CMK (cell line): ENCODE results near the gene SSBP1.
"Not testable (repeated sequence)": the region's sequence is repeated elsewhere in the genome, so short reads cannot be mapped to it uniquely, and the experiment has no call there.

Experiments used
- DNase-seq: peaks from one replicate; pipeline ENCODE4 v3.0.0-alpha.2; 2010; ENCODE audit warnings: low read depth

The SSBP1 gene

DNA sequence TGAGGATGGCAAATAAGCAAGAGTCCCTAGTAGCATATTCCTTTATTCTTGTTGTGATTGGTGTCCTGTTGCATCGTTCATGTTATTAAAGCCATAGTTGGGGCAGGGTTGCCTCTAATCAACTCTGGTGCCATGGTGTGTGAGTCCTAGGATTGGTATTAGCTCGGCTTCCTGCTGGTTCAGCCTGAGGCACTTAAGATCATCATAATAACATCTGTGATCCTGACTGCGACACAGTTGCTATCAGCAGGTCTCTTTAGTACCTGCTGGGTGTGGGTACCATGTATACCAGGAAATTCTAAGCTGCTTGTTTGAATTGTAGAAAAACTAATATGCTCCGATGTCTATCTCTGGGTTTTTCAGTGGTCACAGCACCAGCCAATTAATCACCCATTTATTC, 28.4 kb upstream of the SSBP1 start:
- no peak for DNase-seq

DNA sequence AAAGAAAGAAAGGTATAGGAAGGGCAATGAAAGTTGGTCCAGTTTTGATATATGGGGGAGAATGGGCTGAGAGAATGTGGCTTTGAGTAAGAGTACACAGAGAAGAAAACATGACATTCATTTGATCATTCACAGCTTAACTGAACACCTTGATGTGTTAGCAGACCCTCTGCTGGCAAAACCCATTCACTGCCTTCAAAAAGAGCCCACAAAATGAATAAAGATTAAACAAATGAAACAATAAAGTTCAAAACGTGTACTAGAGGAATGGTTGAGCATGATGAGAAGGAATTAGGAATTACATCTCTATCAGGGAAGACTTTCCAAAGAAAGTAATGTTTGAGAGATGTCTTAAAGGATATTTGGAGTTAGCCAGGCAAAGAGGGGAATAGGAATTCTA, 27.9 kb upstream of the SSBP1 start:
- DNase-seq, result no peak

DNA sequence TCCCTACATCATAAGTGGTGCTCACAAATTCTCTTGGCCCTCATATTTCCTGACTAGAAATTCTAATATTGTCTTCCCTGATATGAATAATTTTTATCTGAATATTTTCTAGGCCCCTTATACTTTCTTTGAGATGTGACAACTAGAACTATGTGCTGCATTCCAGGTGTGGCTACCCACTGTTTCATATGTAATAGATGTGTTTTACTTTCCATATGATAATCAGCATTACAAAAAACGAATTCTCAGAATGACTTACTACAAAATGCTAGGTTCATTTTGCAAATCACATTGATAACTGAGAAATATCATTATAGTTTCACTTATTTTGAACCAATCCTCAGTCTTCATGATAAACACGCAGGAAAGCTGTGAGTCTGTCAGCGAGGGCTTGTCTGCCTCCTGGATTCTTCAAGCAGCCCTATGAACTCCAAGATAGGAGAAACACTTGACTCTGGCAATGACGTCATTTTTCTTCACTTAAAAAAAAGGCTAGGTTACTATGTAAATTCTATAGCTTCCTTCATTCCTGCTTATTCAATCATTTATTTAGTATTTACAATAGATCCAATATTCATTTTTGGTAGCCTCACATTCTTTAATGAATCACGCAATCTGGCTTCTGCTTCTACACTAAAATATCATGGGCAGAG, 25.4 kb upstream of the SSBP1 start:
- DNase-seq, result no peak

DNA sequence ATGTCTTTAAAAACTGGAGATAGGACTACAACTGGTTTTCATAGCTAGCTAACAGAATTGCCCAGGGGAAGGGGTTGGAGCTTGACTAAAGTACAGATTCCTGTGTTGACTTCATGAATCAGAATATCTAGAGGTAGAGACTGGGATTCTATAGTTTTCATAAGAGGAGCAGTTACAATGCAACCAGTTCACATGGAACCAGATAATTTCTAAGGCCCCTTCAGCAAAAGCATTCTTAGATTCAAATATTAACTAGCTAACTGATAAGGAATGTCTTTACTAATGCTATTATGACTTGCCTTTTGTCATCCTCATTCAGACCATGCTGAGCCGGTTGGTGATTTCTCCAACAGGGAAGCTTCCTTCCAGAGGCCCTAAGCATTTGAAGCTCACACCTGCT, 24.3 kb upstream of the SSBP1 start:
- DNase-seq, result no peak

DNA sequence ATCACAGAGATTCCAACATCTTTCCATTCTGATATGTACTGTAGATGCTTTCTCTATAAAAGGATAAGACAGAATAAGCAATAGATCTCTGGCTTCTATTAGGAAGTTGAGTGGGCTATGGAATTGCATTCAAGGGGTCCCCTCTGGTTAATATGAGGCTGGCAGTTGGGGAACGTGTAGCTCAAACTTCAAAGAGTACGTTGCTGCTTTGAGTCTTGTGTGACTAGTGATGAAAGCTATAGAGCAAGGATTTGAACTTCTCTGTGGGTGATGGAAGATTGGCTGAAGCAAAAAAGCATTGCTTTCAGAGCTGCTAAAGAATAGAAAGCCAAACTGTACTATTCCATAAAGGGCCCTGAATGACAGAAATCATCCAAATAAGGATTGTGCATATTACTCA, 23.6 kb upstream of the SSBP1 start:
- DNase-seq, result no peak

DNA sequence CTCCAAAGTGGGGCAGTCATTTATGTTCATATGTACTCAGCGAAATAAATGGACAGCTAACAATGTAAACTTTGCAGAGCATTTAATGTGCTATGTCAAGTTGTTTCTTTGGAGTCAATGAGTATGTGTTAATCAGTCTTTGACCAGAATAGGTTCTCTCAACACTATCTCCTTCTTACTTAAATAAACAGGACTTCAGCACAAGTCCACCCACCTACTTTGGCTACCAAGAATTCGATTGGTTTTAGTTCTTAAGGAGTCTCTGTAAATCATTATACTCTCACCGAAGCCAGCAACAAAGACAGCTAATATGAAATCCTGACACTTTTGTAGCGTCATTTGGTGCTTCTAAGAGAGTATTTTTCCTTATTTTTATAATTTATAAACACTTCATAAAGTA, 23.1 kb upstream of the SSBP1 start:
- DNase-seq, result no peak

DNA sequence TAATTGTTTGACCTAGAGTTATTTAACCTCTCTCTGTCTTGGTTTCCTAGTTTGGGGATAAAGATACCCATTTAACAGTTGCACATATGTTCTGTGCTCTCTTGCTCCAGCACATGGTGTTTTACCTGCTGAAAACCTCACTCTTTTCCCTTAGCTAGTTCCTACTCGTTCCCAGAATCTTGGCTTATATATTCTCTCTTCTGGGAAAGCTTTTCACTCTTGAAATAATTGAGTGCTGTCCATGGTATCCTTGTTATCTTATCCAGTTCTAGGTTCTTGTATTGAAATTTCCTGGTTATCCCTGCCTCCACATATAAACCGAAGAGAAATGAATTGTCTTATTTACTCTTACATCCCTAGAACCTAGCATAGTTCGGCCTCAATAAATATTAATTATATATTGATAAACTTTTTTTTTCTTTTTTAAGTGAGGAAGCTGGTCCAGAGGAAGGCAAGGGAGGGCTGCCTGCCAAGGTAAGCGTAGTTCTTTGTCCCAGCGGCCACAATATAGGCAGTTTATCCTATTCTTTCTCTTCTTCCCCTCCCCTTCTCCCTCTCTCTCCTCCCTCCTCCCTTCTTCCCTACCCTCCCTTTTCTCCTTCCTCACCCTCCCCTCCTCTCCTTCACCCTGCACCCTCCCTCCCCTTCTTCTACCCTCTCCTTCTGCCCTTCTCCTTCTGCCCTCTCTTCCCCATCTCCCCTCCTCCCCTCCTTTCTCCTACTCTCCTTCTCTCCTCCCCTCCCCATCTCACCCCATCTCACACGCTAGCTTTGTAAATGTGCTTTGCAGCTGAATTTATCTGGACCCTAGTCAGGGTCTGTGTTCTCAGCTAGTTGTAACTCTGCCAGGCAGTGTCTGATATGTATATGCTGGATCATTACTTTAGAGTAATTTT, 22.1 kb upstream of the SSBP1 start:
- no peak for DNase-seq

DNA sequence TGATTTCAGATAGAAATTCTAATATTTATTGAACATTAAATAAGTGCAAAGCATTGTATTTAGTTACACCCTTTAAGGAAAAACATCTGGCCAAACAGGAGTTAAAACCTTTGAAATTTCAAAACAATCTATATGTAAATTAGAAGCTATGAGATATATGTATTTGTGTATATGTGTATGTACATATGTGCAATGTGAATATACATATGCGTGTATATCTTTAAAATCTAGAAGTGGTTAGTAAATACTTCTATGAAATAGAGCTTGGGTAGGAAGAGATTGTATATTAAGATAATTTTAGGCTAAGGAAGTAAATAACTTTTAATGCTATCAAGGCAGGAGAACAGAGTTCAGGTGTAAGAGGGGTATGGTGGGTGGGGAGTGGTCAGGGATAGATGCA, 20.7 kb upstream of the SSBP1 start:
- no peak for DNase-seq

DNA sequence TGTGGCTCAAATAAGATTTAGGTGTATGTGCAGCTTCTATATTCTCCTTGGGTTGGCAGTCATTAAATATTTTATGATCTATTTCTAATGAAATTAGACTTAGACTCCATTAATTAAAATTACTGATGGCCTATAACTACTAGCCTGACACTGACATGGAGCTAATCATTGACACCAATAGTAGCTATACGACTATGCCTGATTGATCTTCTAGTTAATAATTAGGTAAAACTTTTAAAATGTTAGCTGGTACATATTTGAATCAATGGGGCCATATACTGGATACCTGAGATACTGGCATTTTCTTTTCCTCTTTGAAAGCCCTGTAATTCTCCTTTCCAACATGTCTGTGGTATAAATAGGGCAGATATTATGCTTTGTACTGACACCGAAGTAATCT, 15.6 kb upstream of the SSBP1 start:
- DNase-seq, result no peak

DNA sequence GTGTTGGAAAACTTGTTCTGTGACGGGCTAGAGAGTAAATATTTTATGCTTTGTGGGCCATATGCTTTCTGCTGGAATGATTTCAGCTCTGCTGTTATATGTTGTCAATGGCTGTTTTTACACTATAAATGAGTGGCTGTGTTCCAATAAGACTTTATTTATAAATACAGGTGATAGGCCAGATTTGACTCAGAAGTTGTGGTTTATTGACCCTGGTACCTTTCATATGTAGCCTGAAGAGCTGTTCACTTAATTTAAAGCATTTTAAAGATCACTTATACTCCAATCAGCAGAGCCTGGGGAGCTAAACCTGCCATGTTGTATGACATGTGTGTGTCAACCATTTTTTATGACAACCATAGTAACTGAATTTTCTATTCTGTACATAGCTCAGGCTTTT, 9.1 kb upstream of the SSBP1 start:
- no peak for DNase-seq

DNA sequence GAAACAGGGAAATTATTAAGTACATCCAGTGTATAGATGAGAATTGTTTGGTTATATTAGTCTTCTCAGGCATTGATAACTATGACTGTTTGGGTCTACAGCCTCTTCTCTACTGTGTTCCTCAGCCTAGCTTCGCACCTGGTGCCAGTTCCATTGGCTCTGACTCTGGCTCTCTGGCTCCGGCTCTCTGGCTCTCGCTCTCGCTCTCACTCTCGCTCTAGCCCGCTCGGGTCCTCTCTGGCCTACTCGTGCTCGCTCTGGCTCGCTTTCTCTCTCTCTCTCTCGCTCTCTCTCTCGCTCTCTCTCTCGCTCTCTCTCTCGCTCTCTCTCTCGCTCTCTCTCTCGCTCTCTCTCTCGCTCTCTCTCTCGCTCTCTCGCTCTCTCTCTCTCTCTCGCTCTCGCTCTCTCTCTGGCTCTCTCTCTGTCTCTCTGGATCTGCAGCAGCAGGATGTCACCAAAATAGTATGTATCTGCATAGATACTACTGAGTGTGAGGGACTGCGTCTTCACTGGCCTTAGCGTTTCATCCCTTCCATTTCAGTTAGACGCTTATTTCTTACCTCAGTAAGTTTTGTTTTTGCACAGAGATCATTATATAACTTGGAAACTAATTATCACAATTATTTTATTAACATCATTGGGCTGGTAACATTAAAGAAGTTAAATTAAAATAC, 6.5 kb upstream of the SSBP1 start:
- DNase-seq, result no peak

DNA sequence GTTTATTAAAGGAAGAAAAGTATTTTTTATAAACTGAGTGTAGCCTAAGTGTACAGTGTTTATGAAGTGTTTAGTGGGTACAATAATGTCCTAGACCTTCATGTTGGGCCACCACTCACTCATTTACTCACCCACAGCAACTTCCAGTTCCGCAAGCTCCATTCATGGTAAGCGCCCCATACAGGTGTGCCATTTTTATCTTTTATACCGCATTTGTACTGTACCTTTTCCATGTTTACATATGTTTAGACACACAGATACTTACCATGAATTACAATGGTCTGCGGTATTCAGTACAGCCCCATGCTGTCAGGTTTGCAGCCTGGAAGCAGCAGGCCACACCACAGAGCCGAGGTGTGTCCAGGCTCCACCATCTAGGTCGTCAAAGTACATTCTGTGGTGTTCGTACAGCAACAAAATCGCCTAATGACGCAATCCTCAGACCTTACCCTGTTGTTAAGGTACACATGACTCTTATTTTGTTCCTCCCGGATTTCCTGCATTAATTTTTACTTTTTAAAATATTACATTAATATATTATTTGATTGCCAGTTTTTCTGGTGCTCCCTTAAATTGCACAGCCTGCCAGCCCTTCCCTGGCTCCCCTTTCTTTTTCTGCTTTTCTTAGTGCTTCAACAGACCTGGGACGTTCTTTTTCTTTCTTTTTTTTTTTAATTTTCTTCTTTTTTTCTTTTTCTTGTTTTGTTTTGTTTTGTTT, 881 bp upstream of the SSBP1 start:
- DNase-seq, result no peak

DNA sequence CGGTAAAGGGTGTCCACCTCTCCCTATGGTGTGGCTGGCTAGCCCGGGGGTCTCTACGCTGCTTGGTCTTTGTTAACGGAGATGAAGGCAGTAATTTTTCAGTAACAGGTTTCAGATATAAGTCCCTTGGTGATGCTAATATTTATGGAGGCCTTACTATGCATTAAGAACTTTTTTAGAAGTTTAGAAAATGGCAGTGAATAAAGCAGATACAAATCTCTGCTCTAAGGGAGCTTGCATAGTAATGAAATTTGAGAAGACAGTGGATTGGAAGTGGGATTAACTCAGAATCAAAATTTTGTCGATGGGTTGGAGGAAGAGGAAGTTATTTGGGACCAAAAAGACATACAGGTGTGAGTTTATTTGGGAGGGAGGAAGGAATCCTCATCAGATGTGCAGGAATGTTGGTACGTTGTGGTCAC, 445 bp downstream of the SSBP1 start:
- DNase-seq, result no peak

DNA sequence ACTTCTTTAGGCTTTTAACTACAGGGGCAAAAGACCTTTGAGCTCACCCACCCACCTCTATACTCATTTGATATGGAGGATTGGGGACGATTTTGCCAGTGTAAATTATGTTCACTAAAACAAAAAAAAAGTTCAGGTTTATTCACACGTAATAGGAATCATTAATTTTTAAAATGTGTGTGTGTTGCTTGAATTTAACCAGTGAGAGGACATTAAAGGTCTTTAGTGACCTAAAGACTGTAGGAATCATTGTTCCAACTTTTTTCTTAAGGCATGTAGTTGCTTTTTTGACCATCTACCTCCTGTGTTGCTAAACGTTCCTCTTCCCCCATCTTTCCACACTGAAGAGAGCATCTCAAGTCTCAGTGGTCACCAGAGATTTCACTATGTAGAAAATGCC, 1.1 kb downstream of the SSBP1 start:
- DNase-seq, result no peak

DNA sequence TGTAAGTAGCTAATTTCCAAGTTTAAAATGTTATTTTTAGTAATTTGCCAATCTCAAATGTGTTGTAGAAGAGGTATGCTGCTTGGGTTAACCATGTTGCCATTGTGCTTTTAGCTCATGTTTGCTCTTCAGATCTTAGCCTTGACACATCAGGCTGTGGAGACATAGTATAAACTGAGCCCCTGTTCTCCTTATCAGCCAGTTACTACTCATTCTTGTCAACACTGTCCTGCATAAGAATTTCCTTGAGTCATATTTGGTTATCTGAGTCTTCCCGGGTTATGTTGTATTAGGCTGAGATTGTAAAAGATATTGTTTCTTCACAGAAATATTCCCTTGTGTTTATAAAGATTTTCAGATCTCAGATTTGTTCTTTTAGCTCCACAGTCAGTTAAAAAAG, 4.1 kb downstream of the SSBP1 start:
- DNase-seq, result no peak

DNA sequence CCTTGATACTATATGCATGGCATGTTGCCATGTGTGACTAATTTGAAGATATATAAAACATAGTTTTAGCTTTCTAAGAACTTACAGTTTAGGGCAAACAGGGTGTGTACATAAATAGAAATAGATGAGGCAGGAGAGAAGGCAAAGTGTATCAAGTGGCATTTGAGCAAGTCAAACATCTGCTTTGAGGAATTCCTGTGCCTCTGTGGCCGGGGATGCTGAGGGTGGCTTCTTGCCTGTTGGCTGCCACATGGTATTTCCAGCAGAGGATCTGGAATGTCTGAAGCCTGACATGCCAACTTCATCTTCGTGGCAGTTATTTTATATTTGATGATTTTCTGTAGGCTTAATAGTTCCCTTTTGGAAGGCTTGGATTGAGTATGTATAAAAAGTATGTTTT, 6.0 kb downstream of the SSBP1 start:
- no peak for DNase-seq

DNA sequence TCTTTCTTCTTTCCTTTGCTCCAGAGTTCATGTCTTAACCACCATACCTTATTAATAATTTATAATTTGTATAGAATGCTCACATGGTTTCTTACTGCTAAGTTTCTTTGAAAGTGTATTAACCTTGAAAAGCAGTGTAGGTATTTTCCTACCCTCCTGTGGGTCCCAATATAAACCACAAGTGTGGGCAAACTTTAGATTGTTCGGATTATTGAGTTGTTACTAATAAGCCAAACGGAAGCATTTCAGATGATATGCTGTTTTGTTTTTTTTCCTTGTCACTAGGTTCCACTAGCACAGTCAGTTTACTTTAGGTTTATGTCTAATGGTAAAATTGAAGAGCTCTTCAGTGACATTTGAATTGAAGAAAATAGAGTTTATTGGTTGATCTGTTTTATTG, 10.2 kb downstream of the SSBP1 start:
- DNase-seq, result no peak

DNA sequence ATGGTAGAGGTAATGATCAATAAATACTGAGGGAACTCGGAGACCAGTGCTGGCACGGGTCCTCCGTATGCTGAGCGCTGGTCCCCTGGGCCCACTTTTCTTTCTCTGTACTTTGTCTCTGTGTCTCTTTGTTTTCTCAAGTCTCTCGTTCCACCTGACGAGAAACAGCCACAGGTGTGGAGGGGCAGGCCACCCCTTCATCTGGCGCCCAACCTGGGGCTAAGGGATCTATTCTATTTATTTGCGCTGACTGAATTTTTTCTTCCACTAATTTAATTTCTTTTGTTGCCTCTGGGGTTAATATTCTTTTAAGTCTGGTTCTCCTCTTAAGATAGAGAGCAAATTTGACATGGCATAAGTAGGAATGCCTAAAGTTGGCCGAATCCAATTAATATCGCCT, 13.7 kb downstream of the SSBP1 start:
- DNase-seq, result not testable (repeated sequence)

DNA sequence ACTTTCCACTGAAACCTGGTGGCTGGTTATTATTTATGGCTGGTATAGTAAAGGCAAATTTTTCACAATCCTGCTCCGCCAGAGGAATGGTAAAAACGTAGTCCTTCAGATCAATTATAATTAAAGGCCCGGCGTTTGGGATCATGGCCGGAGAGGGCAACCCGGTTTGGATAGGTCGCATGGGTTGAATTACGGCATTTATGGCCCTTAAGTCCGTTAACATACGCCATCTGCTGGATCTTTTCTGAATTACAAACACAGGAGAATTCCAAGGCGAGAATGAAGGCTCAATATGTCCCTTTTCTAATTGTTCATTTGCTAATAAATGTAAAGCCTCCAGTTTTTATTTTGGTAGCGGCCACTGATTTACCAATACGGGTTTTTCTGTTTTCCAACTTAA, 14.5 kb downstream of the SSBP1 start:
- DNase-seq, result no peak

DNA sequence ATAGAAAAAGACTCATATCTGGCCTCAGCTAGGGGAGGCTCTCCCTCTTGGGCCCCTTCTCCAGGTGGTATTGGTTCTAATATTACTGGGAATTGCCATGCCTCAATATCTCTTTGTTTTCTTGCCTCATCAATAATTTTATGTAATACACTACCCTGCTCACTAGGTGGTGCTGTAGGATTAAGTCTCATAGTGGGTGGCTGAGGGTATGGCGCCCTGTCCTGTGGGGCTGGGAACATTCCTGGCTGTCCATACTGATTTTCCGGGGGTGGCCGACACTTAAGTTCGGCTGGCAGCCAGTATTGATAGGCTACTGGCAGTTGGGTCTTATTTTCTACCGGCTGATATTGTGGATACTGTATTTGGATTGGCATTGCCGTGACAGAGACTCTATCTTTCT, 16.8 kb downstream of the SSBP1 start:
- DNase-seq, result no peak

DNA sequence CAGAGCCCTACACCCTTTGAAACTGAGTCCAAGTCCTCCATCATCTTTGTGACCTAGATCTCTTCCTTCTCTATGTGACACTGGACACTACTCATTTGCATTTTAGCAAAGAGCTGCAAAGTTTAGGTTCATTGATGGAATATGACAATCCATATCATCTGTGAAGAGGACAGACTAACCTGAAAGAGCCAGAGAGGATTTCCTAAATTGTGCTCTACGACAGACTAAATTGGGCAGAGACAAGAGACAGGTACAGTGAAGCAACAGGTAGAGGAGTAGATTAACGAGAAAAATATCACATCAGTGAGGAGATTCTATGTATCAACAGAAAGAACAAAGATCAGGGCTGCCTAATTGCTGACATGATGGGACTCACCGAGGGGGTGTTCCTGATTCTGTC, 25.6 kb downstream of the SSBP1 start, which contains the start of gene TAS2R3:
Gene TAS2R3, plus strand, starts transcription at position 301 of the 400 bp plus-strand sequence. Its CDS starts 62 bp downstream, at position 363.
- DNase-seq, result no peak

DNA sequence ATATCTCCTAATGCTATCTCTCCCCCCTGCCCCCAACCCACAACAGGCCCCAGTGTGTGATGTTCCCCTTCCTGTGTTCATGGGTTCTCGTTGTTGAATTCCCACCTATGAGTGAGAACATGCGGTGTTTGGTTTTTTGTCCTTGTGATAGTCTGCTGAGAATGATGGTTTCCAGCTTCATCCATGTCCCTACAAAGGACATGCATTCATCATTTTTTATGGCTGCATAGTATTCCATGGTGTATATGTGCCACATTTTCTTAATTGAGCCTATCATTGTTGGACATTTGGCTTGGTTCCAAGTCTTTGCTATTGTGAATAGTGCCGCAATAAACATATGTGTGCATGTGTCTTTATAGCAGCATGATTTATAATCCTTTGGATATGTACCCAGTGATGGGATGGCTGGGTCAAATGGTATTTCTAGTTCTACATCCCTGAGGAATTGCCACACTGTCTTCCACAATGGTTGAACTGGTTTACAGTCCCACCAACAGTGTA, 32.0 kb downstream of the SSBP1 start:
- DNase-seq, result not testable (repeated sequence)
